ENCODE data around the gene TMEM8B.

DNA sequence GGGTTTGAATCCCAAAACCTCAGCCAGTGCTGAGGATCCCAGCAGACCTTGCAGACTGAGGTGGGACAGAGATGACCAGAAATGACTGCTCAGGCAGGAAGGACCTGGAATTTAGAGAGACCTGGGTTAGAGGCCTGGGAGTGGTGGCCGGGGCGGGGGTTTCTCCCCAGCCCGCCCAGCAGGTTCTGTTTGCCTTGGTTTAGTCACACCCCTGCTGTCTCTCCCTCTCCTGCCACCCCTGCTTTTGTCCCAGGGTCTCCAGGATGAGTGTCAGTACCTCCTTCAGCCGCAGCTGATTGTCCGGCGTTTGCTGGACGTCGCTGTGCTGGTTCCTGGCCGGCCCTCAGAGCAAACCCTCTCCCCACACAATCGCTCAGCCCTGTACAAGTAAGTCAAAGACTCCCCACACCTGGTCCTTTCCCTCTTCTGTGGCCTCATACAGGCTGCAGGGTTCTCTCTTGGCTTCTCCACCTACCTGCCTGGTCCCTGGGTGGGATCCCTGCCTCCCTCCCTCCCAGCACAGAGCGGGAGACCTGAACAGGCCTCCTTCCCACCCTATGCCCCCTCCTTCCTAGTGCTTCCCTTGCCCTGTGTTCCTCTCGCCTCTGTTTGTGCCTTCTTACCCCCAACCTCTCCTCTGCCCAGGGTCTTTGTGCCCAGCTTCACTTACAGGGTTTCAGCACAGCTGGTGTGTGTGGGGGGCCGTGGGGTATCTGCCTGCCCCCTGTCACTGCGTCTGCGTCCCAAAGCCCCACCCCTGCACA is 12.0 kb downstream of the TMEM8B start:
- TF ChIP-seq, protein P1, sequence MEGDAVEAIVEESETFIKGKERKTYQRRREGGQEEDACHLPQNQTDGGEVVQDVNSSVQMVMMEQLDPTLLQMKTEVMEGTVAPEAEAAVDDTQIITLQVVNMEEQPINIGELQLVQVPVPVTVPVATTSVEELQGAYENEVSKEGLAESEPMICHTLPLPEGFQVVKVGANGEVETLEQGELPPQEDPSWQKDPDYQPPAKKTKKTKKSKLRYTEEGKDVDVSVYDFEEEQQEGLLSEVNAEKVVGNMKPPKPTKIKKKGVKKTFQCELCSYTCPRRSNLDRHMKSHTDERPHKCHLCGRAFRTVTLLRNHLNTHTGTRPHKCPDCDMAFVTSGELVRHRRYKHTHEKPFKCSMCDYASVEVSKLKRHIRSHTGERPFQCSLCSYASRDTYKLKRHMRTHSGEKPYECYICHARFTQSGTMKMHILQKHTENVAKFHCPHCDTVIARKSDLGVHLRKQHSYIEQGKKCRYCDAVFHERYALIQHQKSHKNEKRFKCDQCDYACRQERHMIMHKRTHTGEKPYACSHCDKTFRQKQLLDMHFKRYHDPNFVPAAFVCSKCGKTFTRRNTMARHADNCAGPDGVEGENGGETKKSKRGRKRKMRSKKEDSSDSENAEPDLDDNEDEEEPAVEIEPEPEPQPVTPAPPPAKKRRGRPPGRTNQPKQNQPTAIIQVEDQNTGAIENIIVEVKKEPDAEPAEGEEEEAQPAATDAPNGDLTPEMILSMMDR (IDR thresholded peaks at IDR 0.05; ENCODE audit: control extremely low read depth in 1 of 3, insufficient read depth in 1 of 3, low read depth in 1 of 3, low read length in 3 of 3): no peak
- TF ChIP-seq POLR2A (IDR thresholded peaks at IDR 0.05; ENCODE audit: control extremely low read depth in 1 of 2, low read depth in 2 of 2, low read length in 2 of 2) (no peak), CREB1 (IDR thresholded peaks at IDR 0.05) (no peak), EZH2 (IDR thresholded peaks at IDR 0.05; ENCODE audit: low read depth, low read length, severe bottlenecking) (no peak), ZNF274 (IDR thresholded peaks at IDR 0.05; ENCODE audit: borderline replicate concordance, extremely low read depth, low read length) (no peak)
